Amygdala (tissue), 56 donors: Measurements from ENCODE around the gene ROCK2.
"Not testable (repeated sequence)": the region's sequence is repeated elsewhere in the genome, so short reads cannot be mapped to it uniquely, and the experiment has no call there.

Experiments
- DNase-seq, 56 donors: peaks; one replicate each; lab custom pipeline; 2025; lab: John Stamatoyannopoulos, UW

Gene ROCK2

DNA sequence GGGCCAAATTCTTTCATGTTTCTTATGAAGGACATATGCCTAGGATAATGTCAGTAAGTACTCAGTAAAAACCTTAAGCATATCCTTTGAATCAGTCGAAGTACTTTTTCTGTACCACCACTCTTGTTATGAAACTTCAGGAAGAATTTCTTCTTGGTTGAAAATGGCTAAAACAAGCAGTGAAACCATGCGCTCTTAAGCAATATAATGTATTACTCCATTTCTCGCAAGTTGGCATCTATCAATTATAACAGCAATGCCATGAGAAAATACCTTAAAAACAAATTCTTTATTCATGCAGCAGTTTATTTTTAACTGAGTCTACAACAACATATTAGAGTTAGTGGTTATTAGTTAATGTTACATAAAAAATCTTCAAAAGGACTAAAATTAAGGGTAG is 148.2 kb downstream of the ROCK2 start:
- DNase-seq, result no peak

DNA sequence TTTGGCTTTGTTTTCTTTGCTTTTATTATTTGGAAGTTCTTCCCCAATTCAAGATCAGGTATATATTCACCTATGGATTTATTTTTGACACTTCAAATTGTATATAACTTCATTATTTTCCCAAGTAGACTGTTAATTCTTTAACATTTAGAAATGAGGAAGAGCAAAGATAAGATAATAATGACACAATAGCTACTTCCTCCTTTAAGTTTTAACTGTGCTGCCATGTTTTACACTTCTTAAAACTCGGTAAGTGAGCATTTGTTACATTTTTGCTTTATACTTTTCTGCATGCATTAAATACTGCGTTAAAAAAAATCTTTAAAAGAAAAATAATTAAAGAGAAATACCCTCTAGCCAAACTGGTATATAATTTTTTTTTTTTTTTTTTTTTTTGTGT is 156.7 kb downstream of the ROCK2 start:
- DNase-seq, result no peak

DNA sequence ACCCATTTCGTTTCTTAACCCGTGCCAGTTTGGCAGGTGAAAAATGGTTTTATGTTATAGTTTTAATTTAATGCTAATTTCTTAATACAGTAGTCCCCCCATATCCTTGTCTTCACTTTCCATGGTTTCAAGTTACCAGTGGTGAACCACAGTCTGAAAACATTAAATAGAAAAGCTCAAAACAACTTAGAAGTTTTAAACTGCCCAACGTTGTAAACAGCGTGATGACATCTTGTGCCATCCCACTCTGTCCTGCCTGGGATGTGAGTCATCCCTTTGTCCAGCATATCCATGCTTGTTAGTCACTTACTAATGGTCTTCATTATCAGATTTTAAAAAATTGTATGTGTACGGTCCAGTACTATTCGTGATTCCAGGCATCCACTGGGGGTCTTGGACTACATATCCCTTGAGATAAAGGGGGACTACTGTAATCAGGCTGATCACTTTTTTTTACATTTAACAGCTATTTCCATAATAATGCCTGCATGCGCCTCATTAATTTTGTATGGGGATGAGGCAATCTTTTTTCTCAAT is 157.3 kb downstream of the ROCK2 start:
- no peak for DNase-seq

DNA sequence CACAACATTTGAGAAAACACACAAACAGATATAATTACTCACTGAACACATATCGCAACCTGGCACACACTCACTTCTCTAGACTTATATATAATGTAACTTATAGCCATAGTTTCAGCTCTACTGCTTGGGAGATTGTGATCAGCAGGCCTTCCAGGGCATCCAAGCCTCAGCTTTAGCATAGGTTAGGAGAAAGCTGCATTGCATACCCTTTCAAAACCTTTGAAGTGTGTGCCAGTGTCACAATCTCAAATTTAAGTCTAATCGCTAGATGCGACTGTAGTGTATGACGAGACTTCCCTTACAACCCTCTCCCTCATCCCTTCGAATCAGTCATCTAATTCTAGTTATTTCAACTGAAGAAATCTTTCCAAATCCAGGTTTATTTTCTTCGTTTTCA is 158.3 kb downstream of the ROCK2 start:
- DNase-seq, result no peak

DNA sequence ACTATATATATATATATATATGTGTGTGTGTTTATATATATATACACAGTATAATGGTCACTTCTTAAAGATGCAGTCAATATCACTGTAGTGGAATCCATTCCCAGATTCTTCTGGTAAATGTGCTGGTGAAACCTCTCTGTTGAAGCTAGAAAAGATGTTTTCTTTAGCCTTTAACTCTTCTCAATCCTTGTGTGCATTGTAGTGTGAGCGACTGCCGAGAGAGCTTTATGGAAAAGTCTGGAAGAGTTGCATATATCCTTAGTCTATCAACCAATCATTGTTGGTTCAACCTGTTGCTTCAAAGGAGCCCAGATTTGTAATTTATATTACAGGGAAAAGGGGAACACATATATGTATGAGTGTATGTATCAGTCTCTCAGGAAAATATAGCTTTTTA is 161.5 kb downstream of the ROCK2 start:
- DNase-seq, result no peak

DNA sequence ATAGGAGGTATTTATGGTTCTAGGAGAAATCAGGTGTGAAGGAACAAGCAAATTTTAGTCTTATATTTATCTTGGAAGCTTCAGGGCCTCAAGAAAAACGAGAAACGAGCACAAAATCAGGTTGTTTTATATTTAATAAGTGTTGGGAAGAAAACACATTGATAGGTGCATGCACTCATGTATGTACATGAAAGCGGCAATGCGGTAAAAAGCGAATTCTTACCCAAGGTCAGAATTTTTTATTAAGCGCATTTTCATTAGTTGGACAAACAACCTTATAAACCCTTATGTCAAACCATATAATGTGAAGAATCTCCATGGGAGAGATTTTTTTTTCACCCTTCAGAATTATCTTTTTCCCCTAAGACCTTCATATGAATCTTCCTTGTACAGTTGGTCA is 163.8 kb downstream of the ROCK2 start:
- no peak for DNase-seq

DNA sequence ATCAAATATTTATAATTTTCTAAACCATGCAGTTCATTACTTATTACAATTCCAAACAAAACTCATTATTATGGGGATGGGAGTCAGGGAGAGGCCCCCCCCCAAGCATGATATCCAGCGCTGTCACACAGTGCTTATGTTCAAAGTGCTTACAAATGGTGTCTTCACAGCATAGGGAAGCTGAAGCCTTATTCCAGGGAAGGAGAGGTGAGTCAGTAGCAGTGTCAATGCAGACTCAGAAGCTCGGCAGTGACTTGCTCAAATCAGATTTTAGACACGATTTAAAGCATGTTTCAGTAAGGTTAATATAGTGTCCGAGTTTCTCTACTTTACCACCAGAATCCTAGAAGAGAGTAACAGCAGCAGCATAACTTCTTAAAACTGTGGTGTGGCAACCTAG is 164.5 kb downstream of the ROCK2 start:
- no peak for DNase-seq

DNA sequence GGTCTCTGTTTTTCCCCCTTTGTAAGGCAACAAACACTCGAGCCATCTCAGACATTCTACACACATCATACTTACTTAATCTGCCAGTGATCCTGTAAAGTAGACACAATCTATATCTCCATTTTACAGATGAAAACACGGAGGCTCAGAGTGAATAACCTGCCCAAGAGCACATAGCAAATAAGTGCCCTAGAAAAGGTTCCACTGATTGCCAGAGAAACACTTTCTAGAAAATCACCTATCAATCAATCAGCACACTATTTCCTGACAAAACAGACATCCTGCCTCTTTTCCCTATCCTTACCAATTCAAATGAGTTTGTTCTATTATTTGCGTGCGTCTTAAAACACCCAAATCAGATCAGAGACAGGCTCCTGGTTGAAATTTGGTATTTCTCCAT is 165.2 kb downstream of the ROCK2 start:
- no peak for DNase-seq

DNA sequence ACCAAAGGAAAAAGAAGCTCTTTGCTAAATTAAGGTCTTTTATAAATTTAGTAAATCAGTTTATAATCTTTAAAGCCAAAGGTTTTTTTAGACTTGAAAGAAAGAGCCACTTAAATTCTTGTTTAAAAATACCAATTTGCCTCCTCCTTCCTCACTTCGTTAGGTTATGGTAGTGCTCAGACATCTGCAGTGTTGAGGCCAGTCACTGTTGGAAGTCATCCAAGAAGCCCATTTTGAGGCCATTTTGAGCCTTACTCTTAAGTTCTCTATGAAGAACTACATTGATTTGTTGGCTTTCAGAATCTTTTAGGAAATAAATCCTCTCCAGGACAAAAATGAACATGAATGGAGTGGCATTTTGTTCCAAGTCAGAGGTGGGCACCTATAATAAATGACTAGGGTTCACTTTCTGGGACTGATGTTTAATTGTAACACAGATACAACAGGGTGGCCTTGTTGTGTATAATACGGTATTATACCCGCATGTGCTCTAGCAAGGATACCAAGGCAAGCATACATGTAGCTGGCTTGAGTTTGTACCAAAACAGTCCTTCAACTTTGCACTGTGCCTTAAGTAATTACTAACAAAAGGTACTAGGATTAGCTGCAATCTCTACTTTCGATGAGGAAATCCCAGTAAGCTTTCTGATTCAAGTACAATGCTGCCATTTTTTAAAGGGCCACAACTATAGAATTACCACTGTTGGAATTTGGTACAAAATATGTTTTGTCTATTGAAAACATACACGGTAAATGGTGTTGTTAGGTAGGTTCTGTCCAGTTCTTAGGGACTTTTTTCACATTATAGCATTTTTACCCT is 166.4 kb downstream of the ROCK2 start:
- DNase-seq, result no peak

DNA sequence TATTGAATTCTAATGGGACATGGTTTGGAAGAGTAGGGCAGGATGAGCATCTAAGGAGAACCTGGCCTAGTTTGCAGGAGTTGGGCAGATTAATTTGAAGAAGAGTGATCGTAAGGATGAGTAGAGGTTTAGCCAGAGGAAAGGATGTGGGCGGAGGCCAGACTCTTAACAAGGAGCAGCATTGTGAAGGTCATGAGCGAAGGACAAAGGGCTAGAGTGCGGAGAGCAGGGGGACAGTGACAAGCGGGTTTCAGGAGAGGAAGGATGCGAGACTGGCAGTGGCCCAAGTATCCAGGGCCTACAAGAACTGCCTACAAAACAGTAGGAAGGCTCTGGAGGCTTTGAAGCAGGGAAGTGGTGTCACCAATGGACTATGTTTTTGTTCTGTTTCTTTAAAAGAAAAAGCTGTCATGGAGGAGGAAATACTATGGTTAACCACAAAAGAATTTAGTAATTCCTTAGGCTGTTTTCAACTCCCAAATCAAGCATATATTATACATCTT is 169.1 kb downstream of the ROCK2 start:
- DNase-seq, result peak in 2 of 56 donors; percentile 14 to 73

DNA sequence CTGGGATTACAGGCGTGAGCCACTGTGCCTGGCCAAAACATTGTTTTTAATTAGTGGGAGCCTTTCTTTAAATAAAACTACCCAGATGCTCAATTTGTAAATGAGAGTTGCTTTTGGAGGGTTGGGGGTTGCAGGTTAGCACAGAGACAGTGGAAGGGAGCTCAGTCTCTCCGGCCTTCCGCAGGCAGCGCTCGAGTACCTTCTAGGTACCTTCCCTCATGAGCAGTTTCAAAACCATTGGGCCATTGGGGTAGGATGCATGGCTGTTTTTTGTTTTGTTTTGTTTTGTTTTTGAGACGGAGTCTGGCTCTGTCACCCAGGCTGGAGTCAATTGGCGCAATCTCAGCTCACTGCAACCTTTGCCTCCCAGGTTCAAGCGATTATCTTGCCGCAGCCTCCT is 170.2 kb downstream of the ROCK2 start:
- no peak for DNase-seq

DNA sequence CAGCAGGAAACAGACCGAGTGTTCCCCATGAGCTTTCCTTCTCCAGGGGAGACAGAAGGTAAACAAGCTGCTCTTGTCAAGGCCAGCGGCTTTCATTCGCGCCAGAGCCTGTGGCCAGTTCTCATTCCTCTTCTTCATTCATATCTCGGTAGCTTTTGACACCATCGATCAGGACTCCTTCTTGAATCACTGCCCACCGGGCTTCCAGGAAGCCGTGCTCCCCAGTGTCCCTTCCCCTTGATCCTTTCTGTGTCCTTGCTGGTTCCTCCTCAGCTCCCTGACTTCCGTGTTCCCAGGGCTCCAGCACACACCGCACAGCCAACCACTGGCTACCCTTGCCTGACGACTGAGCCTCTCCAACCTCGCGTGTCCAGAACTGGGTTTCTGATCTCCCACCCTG is 175.1 kb downstream of the ROCK2 start:
- DNase-seq, result no peak

DNA sequence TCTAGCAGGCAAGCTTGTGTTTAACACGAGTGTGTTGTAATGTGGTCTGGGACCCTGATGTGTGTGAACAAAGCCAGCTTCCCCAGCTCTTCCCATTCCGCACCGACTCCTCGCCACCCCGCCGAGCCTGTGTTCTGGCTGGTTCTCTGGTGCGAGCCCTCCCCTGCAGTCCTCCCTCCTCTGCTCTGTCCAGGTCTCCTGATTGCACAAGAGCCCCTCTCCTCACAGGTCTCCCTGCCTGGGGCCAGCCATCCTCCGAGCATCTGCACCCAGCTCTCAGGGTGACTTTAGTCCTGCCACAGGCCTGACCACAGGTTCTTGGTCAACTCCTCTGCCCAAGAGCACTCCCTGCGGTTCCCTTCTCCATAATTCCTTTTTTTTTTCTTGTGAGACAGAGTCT is 175.9 kb downstream of the ROCK2 start:
- no peak for DNase-seq

DNA sequence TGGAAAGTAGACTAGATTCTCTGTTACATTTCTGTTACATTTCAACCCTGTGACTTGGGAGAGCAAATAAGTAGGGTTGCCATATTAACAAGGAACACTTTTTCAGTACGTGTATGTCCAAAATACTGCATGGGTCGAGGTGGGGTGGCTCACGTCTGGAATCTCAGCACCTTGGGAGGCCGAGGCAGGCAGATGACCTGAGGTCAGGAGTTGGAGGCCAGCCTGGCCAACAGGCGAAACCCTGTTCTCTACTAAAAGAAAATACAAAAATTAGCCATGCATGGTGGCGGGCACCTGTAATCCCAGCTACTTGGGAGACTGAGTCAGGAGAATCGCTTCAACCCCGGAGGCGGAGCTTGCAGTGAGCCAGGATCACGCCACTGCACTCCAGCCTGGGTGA is 178.0 kb downstream of the ROCK2 start:
- no peak for DNase-seq

DNA sequence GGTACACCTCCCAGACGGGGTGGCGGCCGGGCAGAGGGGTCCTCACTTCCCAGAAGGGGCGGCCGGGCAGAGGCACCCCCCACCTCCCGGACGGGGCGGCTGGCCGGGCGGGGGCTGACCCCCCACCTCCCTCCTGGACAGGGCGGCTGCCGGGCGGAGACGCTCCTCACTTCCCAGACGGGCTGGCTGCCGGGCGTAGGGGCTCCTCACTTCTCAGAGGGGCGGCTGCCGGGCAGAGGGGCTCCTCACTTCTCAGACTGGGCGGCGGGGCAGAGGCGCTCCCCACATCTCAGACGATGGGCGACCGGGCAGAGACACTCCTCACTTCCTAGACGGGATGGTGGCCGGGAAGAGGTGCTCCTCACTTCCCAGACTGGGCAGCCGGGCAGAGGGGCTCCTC is 179.4 kb downstream of the ROCK2 start:
- not testable (repeated sequence) for DNase-seq

DNA sequence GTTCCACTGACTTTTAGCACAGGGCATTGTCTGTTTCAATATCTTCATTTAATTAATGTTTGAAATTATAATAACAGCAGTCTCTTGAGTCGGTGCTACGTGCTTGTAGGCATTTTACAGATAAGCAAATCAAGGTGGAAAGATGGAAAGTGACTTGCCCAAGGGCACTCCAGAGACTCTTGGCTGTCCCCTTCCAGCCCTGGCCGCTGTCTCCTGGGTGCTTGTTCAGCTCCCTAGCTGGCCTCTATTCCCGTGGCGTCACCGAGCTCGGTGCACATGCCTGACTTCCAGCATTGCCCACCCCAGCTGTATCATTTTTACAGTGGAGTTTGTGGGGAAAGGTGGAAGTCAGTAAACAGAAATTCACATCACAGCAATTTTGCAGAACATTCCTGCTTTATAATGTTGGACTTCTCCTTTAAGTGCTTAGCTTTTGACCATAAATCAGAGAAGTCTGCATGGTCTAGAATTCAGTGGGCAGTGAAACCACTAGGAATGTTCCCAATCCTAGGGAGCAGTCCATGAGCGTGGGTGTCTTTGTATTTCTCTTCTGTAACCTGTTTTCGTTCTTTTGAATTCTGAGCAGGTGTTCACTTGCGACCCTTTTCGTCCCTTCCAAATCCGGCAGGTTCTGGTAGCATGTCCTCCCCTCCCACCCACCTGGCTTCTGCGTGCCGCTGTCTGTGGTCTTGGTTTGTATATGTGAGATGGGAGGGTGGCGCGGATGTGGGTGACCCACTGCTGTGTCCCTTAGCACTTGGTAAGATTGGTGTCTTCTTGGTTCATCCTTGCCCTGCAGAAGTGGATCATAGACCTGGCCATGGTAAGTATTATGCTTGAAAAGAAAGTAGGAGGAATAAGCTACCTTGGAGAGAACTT is 180.8 kb downstream of the ROCK2 start:
- no peak for DNase-seq

DNA sequence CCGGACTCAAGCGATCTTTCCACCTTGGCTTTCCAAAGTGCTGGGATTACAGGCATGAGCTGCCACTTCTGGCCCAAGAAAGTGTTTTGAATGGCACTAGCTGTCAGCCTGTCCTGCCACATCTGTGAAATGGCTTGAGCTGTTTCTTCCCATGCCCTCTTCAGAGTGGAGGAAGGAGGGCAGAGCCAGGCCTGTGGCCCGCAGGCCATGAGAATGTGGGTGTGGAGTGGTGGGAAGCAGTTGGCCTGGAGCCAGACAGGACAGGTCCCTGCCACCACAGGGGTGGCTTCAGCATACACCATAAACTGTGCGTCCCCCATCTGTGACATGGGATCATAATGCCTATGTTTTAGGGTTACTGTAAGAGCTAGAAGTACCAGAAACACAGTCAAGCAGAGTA is 182.7 kb downstream of the ROCK2 start:
- no peak for DNase-seq

DNA sequence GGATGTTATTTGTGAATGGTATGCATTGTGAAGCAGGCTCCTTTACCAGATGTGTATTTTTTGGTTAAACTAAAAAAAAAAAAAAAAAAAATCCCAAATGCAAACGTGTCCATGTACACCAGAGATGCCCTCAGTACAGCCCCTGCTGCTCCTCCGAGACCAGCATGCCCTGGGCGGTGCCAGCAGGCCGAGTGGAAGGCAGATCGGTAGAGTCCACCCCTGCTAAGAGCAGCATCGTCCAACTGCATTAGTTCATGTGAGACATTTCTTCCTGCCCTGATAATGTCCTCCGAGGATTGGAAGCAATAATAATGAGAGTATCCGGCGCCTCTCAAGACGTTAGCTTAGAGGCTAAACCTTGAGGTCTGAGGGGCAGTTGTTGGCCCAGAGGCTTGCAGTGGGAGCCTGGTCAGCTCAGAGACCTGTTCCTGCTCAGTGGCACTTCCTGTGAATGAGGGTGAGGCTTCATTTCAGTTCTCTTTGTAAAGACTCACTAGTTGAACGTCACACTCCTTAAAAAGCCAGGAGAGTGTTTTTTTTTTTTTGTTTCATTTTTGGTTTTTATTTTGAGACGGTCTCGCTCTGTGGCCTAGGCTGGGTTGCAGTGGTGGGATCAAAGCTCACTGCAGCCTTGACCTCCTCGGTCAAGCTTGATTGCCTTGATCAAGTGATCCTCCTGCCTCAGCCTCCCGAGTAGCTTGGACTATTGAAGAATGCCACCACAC is 183.5 kb downstream of the ROCK2 start:
- no peak for DNase-seq

DNA sequence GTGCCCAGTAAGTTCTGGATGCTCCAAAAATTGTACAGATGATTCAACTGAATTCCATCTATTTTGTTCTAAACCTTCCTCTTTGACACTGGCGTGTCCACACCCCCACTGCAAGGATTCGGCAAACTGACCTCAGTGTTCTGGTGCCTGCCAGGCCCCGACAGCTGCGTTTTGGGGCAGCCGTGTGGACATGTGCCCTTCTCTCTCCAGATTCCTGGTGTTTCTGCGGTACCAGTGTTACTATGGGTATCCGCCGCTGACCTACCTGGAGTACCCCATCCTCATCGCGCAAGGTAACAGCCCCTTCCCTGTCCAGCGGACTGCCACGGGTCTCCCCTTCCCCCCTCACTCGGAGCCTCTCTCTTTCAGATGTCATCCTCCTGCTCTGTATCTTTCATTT is 184.2 kb downstream of the ROCK2 start:
- no peak for DNase-seq

DNA sequence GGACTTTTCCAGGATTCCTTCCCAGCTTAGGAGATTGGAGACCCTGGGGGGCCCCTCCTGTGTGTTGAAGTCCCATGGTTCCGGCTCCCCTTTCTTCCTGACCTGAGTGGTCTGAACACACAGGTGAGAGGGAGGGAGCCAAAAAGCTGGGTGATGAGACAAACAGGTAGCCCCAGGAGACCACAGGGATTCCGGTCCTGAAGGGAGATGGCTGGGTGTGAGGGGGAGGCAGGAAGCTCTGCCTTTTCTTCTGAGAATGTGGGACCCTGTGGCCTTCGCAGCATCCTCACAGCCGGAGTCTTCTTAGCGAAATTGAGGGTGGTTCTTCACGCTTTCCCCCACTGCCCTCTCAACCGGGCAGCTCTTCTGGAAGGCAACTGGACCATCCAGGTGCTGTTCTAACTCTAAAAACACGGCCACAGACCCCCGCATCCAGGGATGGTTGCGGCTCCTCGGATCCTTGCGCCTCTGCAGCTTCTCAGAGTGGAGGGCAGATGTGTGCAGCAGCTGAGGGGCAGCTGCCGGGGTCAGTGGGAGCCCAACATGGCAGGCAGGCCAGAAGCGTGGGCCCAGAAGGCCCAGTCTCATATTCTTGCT is 184.8 kb downstream of the ROCK2 start:
- no peak for DNase-seq
